Activated CD4-positive, CD25-positive, alpha-beta regulatory T cell (primary cell): ENCODE data around the gene KCNN1.
"Not testable (repeated sequence)": the region's sequence is repeated elsewhere in the genome, so short reads cannot be mapped to it uniquely, and the experiment has no call there.

ENCODE experiments used
- DNase-seq, 4 experiments: peaks; one replicate each; lab custom pipeline; 2025; lab: John Stamatoyannopoulos, UW

KCNN1 gene

GRCh38 chr19:17969096-17969792 lies 2.3 kb downstream of the KCNN1 start:
- no peak for DNase-seq

GRCh38 chr19:17972230-17972629 lies 5.3 kb downstream of the KCNN1 start:
- no peak for DNase-seq

GRCh38 chr19:17973759-17974158 lies 6.9 kb downstream of the KCNN1 start:
- no peak for DNase-seq

GRCh38 chr19:17974551-17974950 lies 7.6 kb downstream of the KCNN1 start:
- no peak for DNase-seq

GRCh38 chr19:17975032-17975431 lies 8.1 kb downstream of the KCNN1 start:
- no peak for DNase-seq

- DNase-seq: no peak
These were observed 10.1 kb downstream of the KCNN1 start for GRCh38 chr19:17977021-17977420.

GRCh38 chr19:17977488-17977887 lies 10.6 kb downstream of the KCNN1 start:
- no peak for DNase-seq

GRCh38 chr19:17981611-17982010 lies 14.7 kb downstream of the KCNN1 start:
- DNase-seq: no peak

- DNase-seq: no peak
These were observed 15.5 kb downstream of the KCNN1 start for GRCh38 chr19:17982430-17982829.

- DNase-seq: no peak
These were observed 18.3 kb downstream of the KCNN1 start for GRCh38 chr19:17985037-17985818.

- not testable (repeated sequence) for DNase-seq
These were observed 19.7 kb downstream of the KCNN1 start for GRCh38 chr19:17986569-17986968.

- DNase-seq: no peak
These were observed 21.3 kb downstream of the KCNN1 start for GRCh38 chr19:17988161-17988560.

GRCh38 chr19:17989425-17990094 lies 22.7 kb downstream of the KCNN1 start:
- no peak for DNase-seq

GRCh38 chr19:17993076-17993813 lies 26.3 kb downstream of the KCNN1 start:
- DNase-seq: no peak

- peak; percentile 73 to 94 (median 84) for DNase-seq
These were observed 30.0 kb downstream of the KCNN1 start for GRCh38 chr19:17996826-17997316.

GRCh38 chr19:17997969-17998826 lies 31.3 kb downstream of the KCNN1 start:
- DNase-seq: no peak

GRCh38 chr19:17998827-17999150 lies 31.9 kb downstream of the KCNN1 start:
- DNase-seq: no peak

- no peak for DNase-seq
These were observed 33.0 kb downstream of the KCNN1 start for GRCh38 chr19:17999684-18000479.

GRCh38 chr19:18000480-18000914 lies 33.6 kb downstream of the KCNN1 start:
- no peak for DNase-seq
